ENCODE results near the gene GRIK2. TPM values are rescaled to one million over a fixed set of nuclear protein-coding genes. Genes with fewer than 3 reads are reported as not detected.

Gene GRIK2
- total and polyA plus RNA-seq, 2 donors, result 1.7 to 32.3 TPM

DNA sequence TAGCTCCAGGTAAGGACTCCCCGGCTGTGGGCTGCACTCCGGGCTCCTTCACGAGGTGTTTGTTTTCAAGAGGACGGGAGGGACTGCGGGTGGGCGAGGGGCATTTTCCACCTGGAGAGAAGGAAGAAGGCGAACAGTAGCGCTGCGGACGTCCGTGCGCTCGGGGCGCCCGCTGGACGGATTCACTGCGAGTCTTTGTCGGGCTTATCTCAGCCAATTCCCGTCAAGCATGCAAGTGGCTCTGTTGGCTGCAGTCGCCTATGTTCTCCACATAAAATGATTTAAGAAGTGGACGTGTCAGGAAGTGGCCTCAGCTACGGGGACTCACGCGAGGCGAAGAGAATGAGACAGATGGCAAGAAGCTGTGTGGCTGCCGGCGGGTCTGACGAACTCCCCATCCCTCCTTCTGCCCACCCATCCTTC, 332 bp downstream of the GRIK2 start:
- H3K4me1 ChIP-seq (ENCODE audit: insufficient read depth), result no peaks in the 10 kb centered on the region
- DNase-seq (ENCODE audit: extremely low spot score), result no peak
- under 1% methylated on average over 28 of the region's 28 CpGs for WGBS
- H3K27ac ChIP-seq (ENCODE audit: low read depth), result no peak overlapping the region
- no peaks in the 10 kb centered on the region for H3K36me3 ChIP-seq (ENCODE audit: insufficient read depth)
- H3K4me3 ChIP-seq (ENCODE audit: low read depth, low read length), result peak overlapping the region; percentile 57

DNA sequence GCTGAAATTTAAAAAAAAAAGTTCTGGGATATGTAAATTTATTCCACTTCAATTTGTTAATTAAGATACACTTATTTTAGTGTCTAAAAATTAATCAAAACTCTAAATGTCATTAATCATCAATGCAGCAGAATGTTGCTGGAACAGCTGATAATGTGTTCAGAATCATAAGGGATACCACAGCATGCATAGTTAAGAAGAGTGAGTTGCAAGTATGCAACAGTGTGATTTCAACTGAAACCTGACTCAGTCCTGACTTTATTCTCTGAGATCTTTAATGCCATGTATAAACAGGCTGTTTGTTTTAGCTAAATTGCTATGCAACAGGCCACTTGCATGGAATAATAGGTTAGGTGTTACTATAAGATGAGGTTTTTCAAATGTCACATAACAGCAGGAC, 1.4 kb downstream of the GRIK2 start:
- H3K36me3 ChIP-seq (ENCODE audit: insufficient read depth), result no peaks in the 10 kb centered on the region
- H3K27ac ChIP-seq (ENCODE audit: low read depth), result no peak overlapping the region
- DNase-seq (ENCODE audit: extremely low spot score), result no peak

DNA sequence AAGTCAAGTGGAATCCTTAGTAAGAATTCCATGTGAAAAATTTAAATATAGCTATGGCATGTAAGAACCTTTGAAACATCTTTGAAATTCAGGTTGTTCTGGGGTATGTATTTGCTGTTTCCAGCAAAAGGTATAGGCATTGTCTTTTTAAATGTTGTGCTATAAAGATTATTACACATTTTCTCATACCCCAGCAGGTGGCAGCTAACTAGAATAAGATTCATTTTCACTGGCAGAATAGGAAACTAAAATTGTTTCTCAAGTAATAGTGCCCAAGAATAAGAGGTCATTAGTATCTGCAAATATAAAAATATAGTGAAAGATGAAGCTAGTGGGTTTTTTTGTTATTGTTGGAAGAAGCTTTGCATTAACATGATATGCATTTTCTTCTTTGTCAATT, 1.8 kb downstream of the GRIK2 start:
- Histone ChIP-seq H3K4me3 (ENCODE audit: low read depth, low read length) (no peak overlapping the region), H3K4me1 (ENCODE audit: insufficient read depth) (no peaks in the 10 kb centered on the region), H3K27ac (ENCODE audit: low read depth) (no peak overlapping the region), H3K36me3 (ENCODE audit: insufficient read depth) (no peaks in the 10 kb centered on the region)
- DNase-seq (ENCODE audit: extremely low spot score), result no peak

More for the DNA sequence above, 1.4 kb downstream of the GRIK2 start:
- Histone ChIP-seq H3K4me1 (ENCODE audit: insufficient read depth) (no peaks in the 10 kb centered on the region), H3K4me3 (ENCODE audit: low read depth, low read length) (no peak overlapping the region)

DNA sequence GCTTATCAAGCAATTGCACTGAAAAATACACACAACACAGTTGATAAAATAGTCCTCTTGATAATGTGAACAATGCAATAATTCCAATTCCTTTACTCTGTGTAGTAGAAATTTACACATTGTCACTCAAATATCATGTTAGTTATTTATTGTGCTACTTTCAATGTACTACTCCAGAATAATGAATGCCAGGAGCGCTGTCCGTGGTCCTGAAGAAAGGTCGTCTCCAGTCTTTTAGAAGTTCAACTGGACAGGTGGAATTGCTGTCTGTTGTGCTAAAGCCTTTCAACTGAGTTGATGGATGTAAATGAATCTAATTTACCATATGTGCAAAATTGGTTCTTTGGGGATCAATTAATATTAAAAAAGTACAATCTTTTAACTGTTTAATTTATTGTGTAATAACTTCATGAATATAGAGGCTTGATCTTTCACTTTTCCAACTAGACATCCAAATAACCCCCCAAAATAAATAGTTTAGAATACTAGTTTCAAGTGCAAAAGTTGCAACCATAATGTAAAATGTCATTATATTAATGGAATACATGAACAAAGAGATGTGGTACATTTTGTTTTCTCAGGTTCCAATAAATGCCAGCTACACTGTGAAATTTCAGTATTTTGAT, 3.2 kb downstream of the GRIK2 start:
- H3K4me3 ChIP-seq (ENCODE audit: low read depth, low read length), result no peak overlapping the region
- no peak overlapping the region for H3K27ac ChIP-seq (ENCODE audit: low read depth)
- no peaks in the 10 kb centered on the region for H3K4me1 ChIP-seq (ENCODE audit: insufficient read depth)
- DNase-seq (ENCODE audit: extremely low spot score), result no peak
- WGBS, result 8% methylated on average over 3 of the region's 3 CpGs
- no peaks in the 10 kb centered on the region for H3K36me3 ChIP-seq (ENCODE audit: insufficient read depth)

DNA sequence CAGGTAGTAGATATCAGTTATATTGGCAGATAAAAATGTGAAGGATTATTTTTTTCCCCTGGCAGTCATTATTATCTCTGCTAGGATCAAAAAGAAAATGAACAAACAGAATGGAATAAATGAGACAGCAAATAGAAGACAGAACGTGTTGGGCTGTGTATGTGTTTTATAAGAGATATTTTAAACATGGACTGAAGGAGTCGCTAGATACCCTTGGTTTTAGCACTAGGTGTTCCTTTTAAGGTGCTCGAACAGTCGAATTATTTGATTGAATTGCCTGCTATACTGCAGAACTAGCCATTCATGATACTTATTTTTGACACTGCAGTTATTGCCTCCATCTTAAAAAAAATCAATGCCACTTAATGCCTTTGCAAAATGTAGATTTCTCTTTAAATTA, 3.7 kb downstream of the GRIK2 start:
- Histone ChIP-seq H3K4me1 (ENCODE audit: insufficient read depth) (no peaks in the 10 kb centered on the region), H3K4me3 (ENCODE audit: low read depth, low read length) (no peak overlapping the region), H3K36me3 (ENCODE audit: insufficient read depth) (no peaks in the 10 kb centered on the region), H3K27ac (ENCODE audit: low read depth) (no peak overlapping the region)
- DNase-seq (ENCODE audit: extremely low spot score), result no peak
- WGBS, result 39% methylated on average over 4 of the region's 4 CpGs

DNA sequence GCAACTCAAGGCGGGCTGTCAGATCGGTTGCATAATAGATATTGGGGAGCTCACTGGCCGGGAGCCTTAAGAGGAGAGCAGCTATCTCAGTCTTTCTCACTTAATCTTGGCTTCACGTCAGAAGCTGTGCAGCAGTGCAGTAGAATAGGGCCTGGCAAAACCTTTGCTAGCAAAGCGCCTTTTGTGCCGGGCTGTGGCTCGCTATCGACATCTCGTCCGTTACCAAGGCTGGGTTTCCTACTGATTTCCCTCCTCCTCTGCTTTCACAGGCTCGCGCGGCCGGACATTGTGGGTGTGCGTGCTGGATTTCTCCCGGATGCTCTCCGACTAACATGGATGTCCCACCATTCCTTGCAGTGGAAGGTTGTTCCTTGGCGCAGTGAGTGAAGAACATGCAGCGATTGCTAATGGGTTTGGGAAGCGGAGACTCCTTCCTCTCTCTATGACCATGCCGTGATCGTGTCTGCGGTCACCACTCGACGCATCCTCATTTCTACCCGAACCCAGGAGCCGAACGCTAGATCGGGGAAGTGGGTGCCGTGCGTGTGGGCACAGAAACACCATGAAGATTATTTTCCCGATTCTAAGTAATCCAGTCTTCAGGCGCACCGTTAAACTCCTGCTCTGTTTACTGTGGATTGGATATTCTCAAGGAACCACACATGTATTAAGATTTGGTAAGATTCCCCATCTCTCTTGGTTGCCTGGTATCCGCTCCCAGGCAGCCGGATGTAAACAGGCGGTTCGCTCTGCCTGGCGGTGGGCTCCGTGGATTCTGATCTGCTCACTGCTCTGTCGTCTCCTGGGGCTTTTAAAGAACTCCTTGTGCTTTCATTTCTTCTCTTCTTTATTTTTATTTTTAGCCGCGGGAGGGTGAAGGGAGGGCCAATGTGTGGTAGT, 5.5 kb downstream of the GRIK2 start:
- H3K36me3 ChIP-seq (ENCODE audit: insufficient read depth), result no peaks in the 10 kb centered on the region
- no peak overlapping the region for H3K4me3 ChIP-seq (ENCODE audit: low read depth, low read length)
- no peaks in the 10 kb centered on the region for H3K4me1 ChIP-seq (ENCODE audit: insufficient read depth)
- 42% methylated on average over 43 of the region's 43 CpGs for WGBS
- DNase-seq (ENCODE audit: extremely low spot score), result no peak
- H3K27ac ChIP-seq (ENCODE audit: low read depth), result no peak overlapping the region

DNA sequence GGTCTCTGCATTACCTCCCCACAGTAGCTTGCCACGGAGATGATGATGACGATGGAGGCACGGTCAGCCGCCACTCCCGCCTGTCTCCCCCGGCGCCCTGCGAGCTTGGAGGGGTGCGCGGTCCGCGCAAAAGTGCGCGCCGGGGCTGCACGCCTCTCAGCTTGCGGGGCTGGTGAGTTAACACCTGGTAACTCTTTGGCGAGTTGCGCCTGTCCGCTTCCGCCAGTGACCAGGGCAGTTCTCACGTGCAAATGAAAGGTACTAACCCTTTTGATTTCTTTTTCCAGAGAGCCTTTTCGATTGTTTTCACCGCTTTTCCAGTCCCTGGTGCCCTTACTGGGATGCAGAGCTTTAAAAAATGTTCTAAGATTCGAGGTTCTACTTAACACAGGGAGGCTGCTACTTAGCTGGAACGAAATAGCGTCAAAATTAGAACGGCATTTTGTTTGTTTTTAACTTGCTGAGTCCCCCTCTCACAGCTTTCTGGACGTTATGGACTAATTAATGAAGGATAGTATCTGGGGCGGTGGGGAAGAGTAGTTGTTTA, 6.2 kb downstream of the GRIK2 start:
- Histone ChIP-seq H3K4me1 (ENCODE audit: insufficient read depth) (no peaks in the 10 kb centered on the region), H3K36me3 (ENCODE audit: insufficient read depth) (no peaks in the 10 kb centered on the region), H3K4me3 (ENCODE audit: low read depth, low read length) (no peak overlapping the region), H3K27ac (ENCODE audit: low read depth) (no peak overlapping the region)
- DNase-seq (ENCODE audit: extremely low spot score), result no peak
- WGBS, result 50% methylated on average over 30 of the region's 30 CpGs

DNA sequence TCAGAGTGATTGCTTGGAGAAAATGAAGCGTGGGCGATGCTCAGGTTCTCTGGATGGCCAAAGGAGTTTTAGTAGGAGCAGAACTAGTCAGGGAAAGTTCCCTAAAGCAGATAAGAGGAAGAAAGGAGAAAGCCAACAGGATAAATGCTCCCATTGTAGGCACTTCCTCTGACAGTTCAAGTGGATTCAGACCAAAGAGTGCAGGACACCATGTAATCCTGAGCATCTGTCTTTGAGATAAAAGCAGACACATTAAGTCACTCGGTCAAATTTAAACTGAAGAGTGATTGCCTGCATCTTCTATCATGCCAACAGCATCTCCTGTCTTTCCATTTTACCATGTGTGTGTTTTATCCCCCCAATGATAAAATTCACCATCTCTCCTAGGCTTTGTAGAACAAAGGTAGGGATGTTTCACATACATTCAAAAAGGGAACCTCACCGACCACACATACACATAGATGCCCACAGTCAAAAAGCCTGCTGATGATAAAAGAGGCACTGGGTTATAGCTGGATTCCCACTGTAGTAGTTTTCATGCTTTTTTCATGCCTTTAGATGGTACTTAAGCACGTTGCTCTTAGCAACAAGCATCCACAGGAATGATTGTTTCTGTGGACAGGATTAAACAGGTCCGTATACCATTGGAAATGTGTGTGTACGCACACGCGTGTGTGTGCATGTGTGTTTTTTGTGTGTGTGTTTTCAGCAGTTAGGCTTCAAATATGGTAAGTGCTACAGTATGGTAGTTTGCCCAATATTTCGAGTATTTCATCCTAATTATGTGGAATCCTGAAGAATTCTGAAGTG, 7.0 kb downstream of the GRIK2 start:
- Histone ChIP-seq H3K36me3 (ENCODE audit: insufficient read depth) (no peaks in the 10 kb centered on the region), H3K27ac (ENCODE audit: low read depth) (no peak overlapping the region), H3K4me3 (ENCODE audit: low read depth, low read length) (no peak overlapping the region), H3K4me1 (ENCODE audit: insufficient read depth) (no peaks in the 10 kb centered on the region)
- no peak for DNase-seq (ENCODE audit: extremely low spot score)
- 77% methylated on average over 10 of the region's 10 CpGs for WGBS

DNA sequence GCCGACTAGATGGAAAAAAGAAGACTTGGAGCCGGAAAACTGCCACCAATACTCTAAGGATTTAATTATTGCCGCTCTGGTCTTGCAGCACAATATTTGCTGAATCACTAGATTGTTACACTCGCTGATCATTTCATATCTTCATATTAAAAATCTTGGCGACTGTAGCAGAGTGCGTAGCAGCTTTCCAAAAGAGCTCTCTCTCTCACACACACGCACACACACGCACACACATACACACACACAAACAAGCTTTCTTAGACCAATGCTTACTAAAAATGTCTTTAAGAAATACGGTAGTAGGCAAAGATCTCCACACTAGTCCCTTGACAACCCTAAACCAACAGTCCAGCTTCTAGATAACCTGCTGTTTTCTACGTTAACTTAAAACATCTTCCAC, 7.7 kb downstream of the GRIK2 start:
- Histone ChIP-seq H3K36me3 (ENCODE audit: insufficient read depth) (no peaks in the 10 kb centered on the region), H3K4me1 (ENCODE audit: insufficient read depth) (no peaks in the 10 kb centered on the region), H3K27ac (ENCODE audit: low read depth) (no peak overlapping the region), H3K4me3 (ENCODE audit: low read depth, low read length) (no peak overlapping the region)
- WGBS, result 66% methylated on average over 10 of the region's 10 CpGs
- no peak for DNase-seq (ENCODE audit: extremely low spot score)

DNA sequence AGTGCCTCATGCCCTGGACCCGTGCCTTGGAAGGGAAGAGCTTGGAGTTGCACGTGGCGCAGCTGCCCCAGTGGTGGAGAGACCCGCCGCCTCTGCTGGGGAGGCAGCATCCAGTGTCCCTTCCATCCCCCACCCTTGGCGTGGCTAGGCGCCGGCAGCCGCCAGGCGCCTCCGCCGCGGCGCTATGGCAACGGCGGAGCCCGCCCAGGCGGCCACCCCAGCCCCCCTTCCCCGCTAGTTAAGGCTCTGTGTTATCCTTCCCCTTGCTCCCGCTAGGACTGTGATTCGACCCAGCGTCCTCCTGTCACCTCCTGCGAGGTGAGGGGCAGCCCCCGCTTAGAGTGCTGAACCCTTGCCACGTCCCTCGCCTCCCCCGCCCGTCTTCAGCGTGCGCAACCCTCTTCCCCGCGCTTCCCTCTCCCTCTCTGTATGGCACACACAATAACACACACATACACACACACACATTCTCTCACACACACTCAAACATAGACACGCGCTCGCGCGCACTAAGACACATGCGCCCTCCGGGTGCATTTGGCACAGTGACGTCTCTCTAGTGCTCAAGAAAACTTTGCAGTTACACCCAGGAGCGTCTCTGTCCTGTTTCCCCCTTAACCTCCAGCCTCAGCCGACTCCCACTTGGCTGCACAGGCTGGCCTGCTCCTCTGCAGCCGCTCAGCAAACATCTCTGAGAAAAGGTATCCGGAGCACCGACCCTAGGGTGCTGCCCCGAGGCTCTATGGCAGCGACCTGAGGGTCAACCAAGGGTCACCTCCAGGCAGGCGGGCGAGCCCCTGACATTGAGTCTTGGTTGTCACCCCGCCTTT, 8.5 kb downstream of the GRIK2 start:
- whole genome bisulfite sequencing, result 3% methylated on average over 50 of the region's 50 CpGs
- DNase-seq (ENCODE audit: extremely low spot score), result no peak
- Histone ChIP-seq H3K4me1 (ENCODE audit: insufficient read depth) (no peaks in the 10 kb centered on the region), H3K4me3 (ENCODE audit: low read depth, low read length) (peak overlapping the region; percentile 14), H3K36me3 (ENCODE audit: insufficient read depth) (no peaks in the 10 kb centered on the region), H3K27ac (ENCODE audit: low read depth) (no peak overlapping the region)

DNA sequence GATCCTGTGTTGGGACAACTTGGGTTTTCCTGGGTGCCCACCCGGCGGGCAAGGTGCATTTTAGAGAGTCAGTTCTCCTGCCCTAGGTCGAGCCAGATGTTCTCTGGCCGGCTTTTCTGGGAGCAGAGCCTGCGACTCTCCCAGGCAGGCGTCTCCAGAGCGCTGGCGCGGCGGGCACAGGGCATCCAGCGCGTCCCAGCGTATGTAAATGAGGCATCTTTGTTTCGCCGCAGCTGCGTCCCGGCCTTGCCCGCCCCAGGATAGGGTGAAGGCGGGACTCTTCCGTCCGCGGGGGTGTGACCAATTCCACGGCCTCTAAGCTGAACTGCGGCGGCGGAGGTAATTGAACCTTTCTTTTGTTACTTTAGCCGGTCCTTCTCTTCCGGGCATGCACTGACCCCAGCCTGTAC, 9.1 kb downstream of the GRIK2 start:
- no peak overlapping the region for H3K4me3 ChIP-seq (ENCODE audit: low read depth, low read length)
- 18% methylated on average over 28 of the region's 28 CpGs for WGBS
- DNase-seq (ENCODE audit: extremely low spot score), result no peak

DNA sequence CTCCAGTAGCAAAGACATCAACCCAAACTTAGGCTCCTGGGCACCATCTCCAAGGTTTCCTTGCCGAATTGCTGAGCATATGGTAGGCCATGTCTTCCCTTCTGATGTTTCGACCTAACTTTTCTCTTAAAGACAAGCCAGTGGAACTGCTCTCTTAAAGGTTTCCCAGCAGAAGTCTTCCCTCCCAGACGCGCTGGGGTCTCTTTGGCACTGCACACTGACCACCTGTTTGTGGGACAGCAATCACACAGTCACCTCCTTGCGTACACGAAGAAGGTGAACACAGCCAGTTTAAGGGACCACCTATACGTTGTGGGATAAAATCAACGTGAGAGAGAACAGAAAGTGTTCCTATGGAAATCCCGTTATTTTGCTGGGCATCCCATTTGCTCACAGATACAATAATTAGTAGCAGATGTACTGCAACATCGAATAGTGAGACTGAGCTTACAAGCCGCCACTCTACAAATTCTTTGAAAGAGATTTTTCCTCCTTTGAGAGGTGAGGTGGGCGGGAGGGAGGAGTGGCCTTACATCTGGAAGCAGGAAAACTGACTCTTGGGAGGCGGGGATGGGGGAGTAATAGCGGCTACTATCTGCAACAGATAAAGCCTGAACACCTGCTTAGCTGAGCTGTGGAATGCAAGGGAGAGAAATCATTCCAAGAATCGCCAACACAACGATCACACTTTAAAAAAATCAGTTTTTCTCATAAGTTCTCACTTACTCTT, 9.9 kb downstream of the GRIK2 start:
- no peak for DNase-seq (ENCODE audit: extremely low spot score)
- H3K27ac ChIP-seq (ENCODE audit: low read depth), result no peak overlapping the region
- no peak overlapping the region for H3K4me3 ChIP-seq (ENCODE audit: low read depth, low read length)
- no peaks in the 10 kb centered on the region for H3K4me1 ChIP-seq (ENCODE audit: insufficient read depth)
- H3K36me3 ChIP-seq (ENCODE audit: insufficient read depth), result no peaks in the 10 kb centered on the region
- WGBS, result 70% methylated on average over 16 of the region's 16 CpGs

More for the DNA sequence above, 9.1 kb downstream of the GRIK2 start:
- H3K4me1 ChIP-seq (ENCODE audit: insufficient read depth), result no peaks in the 10 kb centered on the region
- no peak overlapping the region for H3K27ac ChIP-seq (ENCODE audit: low read depth)
- H3K36me3 ChIP-seq (ENCODE audit: insufficient read depth), result no peaks in the 10 kb centered on the region

Data from urinary bladder (tissue), 4 donors.